AG08396 (cell line): ENCODE measurements around the gene NAB2.

Source experiments
- DNase-seq: peaks from one replicate; pipeline ENCODE4 v3.0.0; 2012; ENCODE audit warnings: low spot score, mixed read lengths

NAB2 gene

DNA sequence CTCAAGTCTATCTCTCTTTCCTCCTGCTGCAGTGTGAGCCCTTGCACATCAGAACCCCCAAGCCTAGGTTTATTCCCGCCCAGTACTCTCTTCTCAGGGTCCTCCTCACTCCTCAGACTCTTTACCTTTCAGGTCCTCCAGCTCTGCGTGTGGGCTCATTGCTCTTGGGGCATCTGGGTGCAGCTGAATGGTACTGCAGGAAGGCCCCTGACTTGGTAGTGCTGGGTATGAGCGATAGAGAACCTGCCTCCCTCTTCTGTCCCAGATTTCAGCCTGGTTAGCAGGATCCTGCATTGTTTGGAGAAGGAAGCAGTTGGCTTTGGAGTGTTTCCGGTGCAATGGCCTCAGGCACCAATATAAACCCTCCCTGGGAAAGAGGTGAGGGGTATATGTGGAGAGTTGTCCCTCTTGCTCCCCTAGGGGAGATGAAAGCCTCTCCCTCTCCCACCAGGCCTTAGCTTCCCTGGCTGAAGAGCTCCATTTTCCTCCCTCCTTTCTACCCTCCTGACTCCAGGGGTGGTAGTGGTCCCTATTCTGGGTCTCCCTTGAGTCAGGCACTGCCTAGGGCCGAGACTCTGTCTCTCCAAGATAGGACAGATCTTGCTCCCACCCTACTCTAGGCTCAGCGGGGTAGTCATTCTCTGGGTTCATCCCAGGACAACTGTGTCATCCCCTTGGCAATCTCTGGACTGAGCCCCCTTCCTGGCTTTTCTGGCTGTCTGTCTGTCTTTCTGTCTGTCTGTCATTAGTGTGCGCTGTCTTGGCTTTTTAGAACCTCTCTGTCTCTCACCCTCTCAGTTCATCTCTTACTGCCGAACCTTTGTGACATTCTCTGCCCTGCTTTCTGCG is 43.2 kb downstream of the NAB2 start:
- no peak for DNase-seq

DNA sequence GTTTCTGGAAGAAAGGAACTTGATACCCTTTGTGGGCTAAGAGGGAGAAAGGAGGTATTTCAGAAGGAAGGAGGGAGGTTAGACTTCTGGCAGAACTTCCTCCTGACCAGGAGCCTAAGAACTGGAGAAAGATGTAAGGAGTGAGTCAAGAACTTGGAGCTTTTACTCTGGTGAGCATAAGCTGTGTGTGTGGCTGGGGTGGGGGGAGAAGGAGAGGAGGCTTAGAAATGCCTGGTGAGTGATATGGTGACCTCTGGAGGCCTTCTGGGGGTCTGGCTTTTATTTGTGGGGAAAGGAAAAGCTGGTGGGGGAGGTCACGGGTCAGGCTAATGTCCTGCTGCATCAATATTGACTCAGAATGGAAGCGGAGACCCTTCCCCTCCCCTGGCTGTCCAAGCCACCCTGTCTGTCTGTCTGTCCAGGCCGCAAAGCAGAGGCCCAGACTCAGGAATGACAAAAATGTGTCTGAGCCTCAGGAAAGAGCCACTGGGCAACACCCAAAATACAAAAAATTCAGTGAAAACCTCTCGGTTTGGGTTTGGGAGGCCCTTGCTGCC is 44.2 kb downstream of the NAB2 start:
- no peak for DNase-seq

DNA sequence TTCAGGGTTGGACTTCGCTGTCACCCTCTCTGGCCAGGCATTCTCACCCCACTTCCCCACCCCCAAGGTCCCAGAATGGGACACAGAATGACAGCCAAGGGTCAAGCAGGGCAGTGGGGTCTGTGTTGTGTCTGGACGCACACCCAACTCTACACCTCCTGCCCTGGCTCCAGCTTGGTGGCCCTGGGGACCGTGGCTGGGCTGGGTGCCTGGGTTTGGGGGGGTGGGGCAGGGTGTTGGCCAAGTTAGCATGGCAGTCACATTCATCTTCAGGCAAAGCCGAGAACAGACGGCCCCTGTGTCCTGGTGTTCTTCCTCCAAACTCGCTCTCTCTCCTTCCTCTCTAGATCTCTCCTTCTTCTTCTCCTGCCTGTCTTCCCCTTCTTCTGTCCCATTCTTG is 45.0 kb downstream of the NAB2 start:
- no peak for DNase-seq

DNA sequence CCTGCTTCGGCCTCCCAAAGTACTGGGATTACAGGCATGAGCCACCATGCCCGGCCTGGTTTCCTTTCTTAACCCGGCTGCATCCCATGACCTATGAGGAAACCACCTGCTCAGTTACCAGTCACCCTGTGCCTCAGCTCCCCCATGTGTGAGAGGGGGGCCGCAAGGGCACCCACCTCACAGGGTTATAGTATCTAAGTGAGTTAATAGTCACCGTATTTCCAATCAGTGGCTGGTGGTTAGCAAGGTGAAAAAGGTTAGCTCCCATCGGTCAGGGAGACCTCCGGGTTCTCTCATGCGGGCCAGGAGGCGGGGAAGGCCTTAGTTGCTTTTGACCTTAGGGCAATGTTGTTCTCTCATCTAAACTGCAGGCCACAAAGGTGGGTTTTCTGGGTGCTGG is 46.0 kb downstream of the NAB2 start:
- no peak for DNase-seq

DNA sequence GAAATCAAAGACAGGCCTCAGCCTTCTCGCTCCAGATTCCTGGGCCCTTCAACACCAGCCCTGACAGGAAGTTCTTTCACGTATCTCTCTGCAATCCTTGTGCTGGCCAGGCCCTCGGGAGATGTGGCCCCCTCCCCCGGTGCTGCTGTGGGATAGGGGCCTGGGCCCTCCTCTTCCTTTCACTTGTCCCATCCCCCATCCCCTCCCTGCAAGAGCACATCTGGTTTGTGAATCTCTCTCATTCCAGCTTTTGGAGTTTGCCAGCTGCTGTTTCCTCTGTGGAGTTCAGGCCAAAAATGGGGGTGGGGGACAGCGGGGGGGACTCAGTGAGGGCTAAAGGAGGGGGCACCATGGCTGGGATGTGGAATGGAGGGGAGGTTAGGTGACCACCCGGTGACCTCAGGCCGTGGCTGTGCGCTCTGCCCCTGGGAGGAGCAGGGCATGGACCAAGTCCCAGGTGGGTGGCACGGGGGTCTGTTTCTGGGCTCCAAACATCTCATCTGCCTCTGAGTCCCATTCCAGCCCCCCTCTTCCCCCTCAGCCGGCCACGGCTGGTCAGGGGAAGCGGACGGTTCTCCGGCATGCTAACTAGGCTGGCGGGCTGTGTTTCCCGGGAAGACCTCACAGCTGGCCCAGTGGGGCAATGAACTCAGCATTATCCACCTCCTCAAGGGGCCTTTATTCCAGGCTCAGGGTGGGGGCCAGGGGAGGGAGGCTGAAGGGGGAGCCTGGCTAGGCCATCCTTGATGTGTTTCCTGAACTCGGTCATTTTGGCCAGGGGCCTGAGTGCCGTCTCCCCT is 46.8 kb downstream of the NAB2 start:
- DNase-seq: no peak

DNA sequence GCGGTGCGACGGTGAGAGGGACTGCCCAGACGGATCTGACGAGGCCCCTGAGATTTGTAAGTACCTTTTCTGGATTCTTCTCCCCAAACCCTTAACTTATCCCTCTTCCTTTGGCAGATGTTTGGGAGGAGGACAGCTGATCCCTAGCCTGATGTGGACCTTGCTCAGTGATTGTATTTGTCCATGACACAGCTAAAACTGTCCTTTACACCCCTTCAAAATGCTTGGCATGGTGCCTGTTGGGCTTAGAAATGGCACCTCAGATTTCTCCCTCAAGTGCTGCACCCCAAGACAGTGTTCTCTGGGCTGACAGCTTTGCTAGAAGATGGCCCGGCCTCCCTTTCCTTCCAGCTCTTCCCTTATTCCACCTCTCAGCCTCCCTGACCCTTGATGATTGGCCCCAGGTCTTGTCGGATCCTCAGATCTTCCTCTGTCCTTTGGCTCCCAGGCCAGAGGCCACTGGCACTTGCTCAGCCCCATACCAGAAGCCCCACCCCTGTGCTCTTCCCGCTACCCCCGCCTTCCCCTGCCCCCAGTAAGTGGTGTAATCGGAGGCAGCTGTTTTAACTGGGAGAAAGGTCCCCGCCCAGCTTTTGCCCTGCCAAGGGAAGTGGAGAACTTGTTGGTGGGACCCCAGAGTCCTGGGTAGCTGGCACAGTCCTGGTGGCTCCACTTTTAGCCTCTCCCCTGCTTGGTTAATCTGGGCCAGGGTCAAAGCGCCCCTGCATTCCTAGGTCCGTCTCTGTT is 49.8 kb downstream of the NAB2 start:
- no peak for DNase-seq

DNA sequence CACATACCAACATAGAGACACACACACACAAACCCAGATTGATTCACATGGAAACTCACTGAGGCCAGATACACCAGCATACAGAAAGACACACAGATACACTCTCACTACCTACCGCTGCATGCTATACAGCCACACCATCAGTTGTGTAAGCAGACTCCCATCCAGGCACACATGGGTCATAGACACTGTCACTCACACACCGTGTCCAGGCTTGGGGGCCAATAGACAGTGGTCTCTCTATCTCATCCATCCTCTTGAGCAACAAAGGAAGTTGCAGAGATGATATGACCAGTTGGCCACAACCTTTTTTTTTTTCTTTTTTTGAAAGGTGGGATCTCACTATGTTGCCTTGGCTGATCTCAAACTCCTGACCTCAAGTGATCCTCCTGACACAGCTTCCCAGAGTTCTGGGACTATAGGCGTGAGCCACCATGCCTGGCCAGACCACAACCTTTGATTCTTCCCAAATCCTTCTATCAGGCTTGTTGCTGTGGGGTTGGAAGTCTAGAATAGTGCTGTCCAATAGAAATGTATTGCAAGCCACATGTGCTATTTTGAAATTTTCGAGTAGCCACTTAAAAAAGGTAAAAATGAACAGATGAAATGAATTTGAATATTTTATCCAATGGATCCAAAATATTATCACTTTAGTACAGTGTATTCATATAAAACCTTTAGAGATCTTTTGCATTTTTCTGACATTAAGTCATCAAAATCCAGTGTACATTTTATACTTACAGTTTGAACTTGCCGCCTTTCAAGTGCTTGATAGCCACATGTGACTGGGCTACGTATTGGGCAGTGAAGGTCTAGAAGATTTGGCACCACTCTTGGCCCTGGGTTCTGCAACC is 51.1 kb downstream of the NAB2 start:
- no peak for DNase-seq

DNA sequence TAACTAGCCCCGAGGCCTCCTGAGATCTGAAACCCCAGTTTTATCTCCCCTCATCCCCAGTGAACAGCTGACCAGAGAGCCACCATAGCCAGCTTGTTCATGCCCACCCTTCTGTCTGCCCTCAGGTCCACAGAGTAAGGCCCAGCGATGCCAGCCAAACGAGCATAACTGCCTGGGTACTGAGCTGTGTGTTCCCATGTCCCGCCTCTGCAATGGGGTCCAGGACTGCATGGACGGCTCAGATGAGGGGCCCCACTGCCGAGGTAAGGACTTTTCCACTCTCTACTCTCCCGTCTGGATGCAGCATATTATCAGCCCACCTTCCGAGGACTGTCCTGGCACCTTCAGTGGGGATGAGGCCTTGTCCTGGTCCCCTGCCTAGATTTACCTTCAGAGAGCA is 52.3 kb downstream of the NAB2 start:
- no peak for DNase-seq

DNA sequence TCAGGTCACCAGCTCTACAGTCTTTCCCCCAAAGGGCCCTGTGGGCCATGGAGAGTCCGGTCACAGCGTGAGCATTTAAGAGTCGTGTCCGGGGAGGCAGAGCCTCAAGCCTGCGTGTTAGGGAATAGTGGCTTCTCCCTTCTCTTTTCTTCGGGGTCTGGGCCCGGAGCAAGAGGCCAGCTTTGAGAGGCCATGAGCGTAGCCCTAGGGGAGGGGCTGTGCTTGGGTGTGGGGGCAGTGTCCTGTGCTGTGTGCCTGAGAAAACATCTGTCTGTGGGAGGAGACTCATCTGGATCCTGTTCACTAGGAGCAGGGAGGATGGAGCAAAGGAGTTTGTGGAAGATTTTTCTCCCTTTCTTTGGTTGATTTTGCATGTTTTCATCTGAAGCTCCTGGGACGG is 53.2 kb downstream of the NAB2 start:
- no peak for DNase-seq

DNA sequence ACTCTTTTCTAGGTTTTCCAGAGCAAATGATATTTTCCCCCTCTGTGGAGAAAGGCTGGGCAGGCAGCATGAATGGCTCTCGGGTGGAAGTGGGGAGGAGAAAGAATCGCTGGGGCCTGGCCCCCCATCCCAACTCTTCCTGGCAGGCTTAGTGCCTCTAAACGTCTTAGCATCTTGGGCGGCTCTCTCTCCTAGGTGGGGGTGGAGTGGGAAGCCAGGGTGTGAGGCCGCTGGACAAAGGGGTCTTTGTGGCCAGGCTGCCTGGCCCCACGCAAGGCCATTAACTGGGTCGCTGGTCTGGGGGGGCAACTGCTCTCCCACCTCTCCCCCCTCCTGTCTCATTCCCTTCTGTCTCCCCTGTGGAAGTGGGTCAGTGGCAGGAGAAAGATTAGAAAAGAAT is 53.8 kb downstream of the NAB2 start:
- no peak for DNase-seq

DNA sequence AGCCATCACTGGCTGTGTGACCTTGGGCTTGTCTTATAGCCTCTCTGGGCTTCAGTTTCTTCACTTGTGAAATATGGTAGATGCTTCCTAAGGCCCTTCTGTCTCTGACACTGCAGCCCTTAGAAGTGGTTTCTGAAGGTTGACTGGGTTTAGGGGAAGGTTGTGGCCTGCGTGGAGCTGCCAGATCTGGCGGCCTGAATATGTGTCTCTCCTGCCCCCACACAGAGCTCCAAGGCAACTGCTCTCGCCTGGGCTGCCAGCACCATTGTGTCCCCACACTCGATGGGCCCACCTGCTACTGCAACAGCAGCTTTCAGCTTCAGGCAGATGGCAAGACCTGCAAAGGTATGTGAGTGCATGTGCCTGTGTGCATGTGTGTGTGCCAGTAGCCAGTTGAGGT is 54.5 kb downstream of the NAB2 start:
- no peak for DNase-seq
